Dendritic cell treated with granulocyte-macrophage colony-stimulating factor and Interleukin-4, amounts not matched to agents 40 ng/mL and 50 ng/mL, for 4 days (primary cell): ENCODE measurements around the gene ALMS1.
"Not testable (repeated sequence)": the region's sequence is repeated elsewhere in the genome, so short reads cannot be mapped to it uniquely, and the experiment has no call there.

Source experiments
- H3K27ac Mint-ChIP-seq: one replicate; pipeline ENCODE4 v1.8.0; 2022; ENCODE audit warnings: mild to moderate bottlenecking, mixed read lengths
- H3K27me3 Mint-ChIP-seq: one replicate; pipeline ENCODE4 v1.8.0; 2022; ENCODE audit warnings: mild to moderate bottlenecking, mixed read lengths
- H3K36me3 Mint-ChIP-seq: one replicate; pipeline ENCODE4 v1.8.0; 2022; ENCODE audit warnings: low read depth, mixed read lengths
- H3K4me1 Mint-ChIP-seq: one replicate; pipeline ENCODE4 v1.8.0; 2022; ENCODE audit warnings: low read depth, mixed read lengths
- H3K4me3 Mint-ChIP-seq: one replicate; pipeline ENCODE4 v1.8.0; 2022; ENCODE audit warnings: mild to moderate bottlenecking, moderate library complexity, mixed read lengths
- H3K9me3 Mint-ChIP-seq: one replicate; pipeline ENCODE4 v1.8.0; 2022; ENCODE audit warnings: mixed read lengths
- intact Hi-C: fragments of 100-400 bp; cut with micrococcal nuclease; formaldehyde crosslinking; loops from one replicate; pipeline ENCODE4 v1.15.0; 2022

ALMS1 gene

GRCh38 chr2:73503992-73504570 is 118.4 kb downstream of the ALMS1 start:
- peaks cover 31% of the 10 kb centered on the region for H3K9me3 Mint-ChIP-seq
- intact Hi-C loops = no loop called here
- no peak overlapping the region for H3K27ac Mint-ChIP-seq
- H3K4me1 Mint-ChIP-seq = no peaks in the 10 kb centered on the region
- H3K4me3 Mint-ChIP-seq = no peak overlapping the region
- peaks cover 5% of the 10 kb centered on the region for H3K36me3 Mint-ChIP-seq
- no peaks in the 10 kb centered on the region for H3K27me3 Mint-ChIP-seq

DNA sequence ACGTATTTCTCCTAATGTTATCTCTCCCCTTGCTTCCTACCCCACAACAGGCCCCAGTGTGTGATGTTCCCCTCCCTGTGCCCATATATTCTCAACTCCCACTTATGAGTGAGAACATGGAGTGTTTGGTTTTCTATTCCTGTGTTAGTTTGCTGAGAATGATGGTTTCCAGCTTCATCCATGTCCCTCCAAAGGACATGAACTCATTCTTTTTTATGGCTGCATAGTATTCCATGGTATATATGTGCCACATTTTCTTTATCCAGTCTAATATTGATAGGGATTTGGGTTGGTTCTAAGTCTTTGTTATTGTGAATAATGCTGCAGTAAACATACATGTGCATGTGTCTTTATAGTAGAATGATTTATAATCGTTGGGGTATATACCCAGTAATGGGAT is 119.2 kb downstream of the ALMS1 start:
- Mint-ChIP-seq H3K9me3 (peaks cover 38% of the 10 kb centered on the region), H3K36me3 (peaks cover 10% of the 10 kb centered on the region)
- H3K27me3 Mint-ChIP-seq, H3K4me3 Mint-ChIP-seq, H3K27ac Mint-ChIP-seq, intact Hi-C loops, H3K4me1 Mint-ChIP-seq: not testable (repeated sequence)

DNA sequence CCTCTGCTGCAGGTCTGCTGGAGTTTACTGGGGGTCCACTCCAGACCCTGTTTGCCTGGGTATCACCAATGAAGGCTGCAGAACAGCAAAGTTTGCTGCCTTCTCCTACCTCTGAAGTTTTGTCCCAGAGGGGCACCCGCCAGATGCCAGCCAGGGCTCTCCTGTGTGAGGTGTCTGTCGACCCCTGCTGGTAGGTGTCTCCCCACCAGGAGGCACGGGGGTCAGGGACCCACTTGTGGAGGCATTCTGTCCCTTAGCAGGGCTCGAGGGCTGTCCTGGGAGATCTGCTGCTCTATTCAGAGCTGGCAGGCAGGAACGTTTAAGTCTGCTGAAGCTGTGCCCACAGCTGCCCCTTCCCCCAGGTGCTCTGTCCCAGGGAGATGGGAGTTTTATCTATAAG is 124.8 kb downstream of the ALMS1 start:
- H3K27ac Mint-ChIP-seq, H3K4me1 Mint-ChIP-seq, H3K4me3 Mint-ChIP-seq, H3K27me3 Mint-ChIP-seq, intact Hi-C loops: not testable (repeated sequence)
- Mint-ChIP-seq H3K36me3 (peaks cover 32% of the 10 kb centered on the region), H3K9me3 (peaks cover 69% of the 10 kb centered on the region)

- H3K27ac Mint-ChIP-seq = no peak overlapping the region
- peaks cover 33% of the 10 kb centered on the region for H3K9me3 Mint-ChIP-seq
- no peaks in the 10 kb centered on the region for H3K4me1 Mint-ChIP-seq
- H3K4me3 Mint-ChIP-seq = no peak overlapping the region
- no peaks in the 10 kb centered on the region for H3K27me3 Mint-ChIP-seq
- intact Hi-C loops = no loop called here
- peaks cover 32% of the 10 kb centered on the region for H3K36me3 Mint-ChIP-seq
Observed at GRCh38 chr2:73516033-73516432, 130.4 kb downstream of the ALMS1 start.

GRCh38 chr2:73528688-73529087 is 143.1 kb downstream of the ALMS1 start:
- Mint-ChIP-seq H3K36me3 (peaks cover 81% of the 10 kb centered on the region), H3K27me3 (no peaks in the 10 kb centered on the region), H3K27ac (no peak overlapping the region), H3K4me1 (no peaks in the 10 kb centered on the region), H3K9me3 (peaks cover 65% of the 10 kb centered on the region), H3K4me3 (no peak overlapping the region)
- intact Hi-C loops = no loop called here

- H3K4me3 Mint-ChIP-seq, H3K27me3 Mint-ChIP-seq, H3K4me1 Mint-ChIP-seq, H3K27ac Mint-ChIP-seq, intact Hi-C loops: not testable (repeated sequence)
- peaks cover 74% of the 10 kb centered on the region for H3K36me3 Mint-ChIP-seq
- H3K9me3 Mint-ChIP-seq = peaks cover 54% of the 10 kb centered on the region
Observed at GRCh38 chr2:73530773-73531172, 145.1 kb downstream of the ALMS1 start.

- Mint-ChIP-seq H3K36me3 (peaks cover 80% of the 10 kb centered on the region), H3K4me3 (no peak overlapping the region), H3K27ac (no peak overlapping the region), H3K27me3 (no peaks in the 10 kb centered on the region), H3K9me3 (peaks cover 54% of the 10 kb centered on the region), H3K4me1 (no peaks in the 10 kb centered on the region)
- intact Hi-C loops = no loop called here
Observed at GRCh38 chr2:73532381-73532780, 146.7 kb downstream of the ALMS1 start.

- Mint-ChIP-seq H3K36me3 (peaks cover 67% of the 10 kb centered on the region), H3K9me3 (peaks cover 56% of the 10 kb centered on the region), H3K27me3 (no peaks in the 10 kb centered on the region), H3K4me1 (no peaks in the 10 kb centered on the region), H3K27ac (no peak overlapping the region), H3K4me3 (no peak overlapping the region)
- intact Hi-C loops = no loop called here
Observed at GRCh38 chr2:73536133-73536840, 150.7 kb downstream of the ALMS1 start.

GRCh38 chr2:73560875-73561274 is 175.2 kb downstream of the ALMS1 start:
- peaks cover 36% of the 10 kb centered on the region for H3K36me3 Mint-ChIP-seq
- intact Hi-C loops, H3K4me1 Mint-ChIP-seq, H3K9me3 Mint-ChIP-seq, H3K27me3 Mint-ChIP-seq, H3K4me3 Mint-ChIP-seq, H3K27ac Mint-ChIP-seq: not testable (repeated sequence)

- H3K4me1 Mint-ChIP-seq = no peaks in the 10 kb centered on the region
- intact Hi-C loops = no loop called here
- no peaks in the 10 kb centered on the region for H3K27me3 Mint-ChIP-seq
- no peak overlapping the region for H3K4me3 Mint-ChIP-seq
- H3K9me3 Mint-ChIP-seq = no peaks in the 10 kb centered on the region
- H3K36me3 Mint-ChIP-seq = peaks cover 36% of the 10 kb centered on the region
- H3K27ac Mint-ChIP-seq = no peak overlapping the region
Observed at GRCh38 chr2:73561422-73561821, 175.8 kb downstream of the ALMS1 start.

DNA sequence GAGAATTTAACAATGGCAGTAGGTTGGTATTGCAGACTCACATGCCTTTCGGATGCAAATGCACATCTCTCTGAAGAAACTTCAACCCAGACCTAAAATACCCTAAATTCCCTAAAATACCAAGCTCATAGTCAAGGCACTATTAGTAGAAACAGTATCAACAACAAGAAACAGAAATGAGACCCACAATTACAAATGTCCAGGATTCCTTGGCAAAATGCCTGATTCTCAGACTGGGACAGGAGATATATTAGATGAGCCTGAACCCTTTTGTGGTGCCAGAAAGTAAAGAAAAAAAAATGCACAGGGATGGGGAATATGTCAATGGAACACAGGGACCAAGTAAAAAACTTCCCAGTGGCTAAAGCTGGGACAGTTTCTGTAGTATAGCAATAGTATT is 179.3 kb downstream of the ALMS1 start:
- intact Hi-C loops = no loop called here
- H3K4me1 Mint-ChIP-seq = no peaks in the 10 kb centered on the region
- no peaks in the 10 kb centered on the region for H3K27me3 Mint-ChIP-seq
- H3K27ac Mint-ChIP-seq = no peak overlapping the region
- no peaks in the 10 kb centered on the region for H3K9me3 Mint-ChIP-seq
- H3K36me3 Mint-ChIP-seq = peaks cover 21% of the 10 kb centered on the region
- no peak overlapping the region for H3K4me3 Mint-ChIP-seq

DNA sequence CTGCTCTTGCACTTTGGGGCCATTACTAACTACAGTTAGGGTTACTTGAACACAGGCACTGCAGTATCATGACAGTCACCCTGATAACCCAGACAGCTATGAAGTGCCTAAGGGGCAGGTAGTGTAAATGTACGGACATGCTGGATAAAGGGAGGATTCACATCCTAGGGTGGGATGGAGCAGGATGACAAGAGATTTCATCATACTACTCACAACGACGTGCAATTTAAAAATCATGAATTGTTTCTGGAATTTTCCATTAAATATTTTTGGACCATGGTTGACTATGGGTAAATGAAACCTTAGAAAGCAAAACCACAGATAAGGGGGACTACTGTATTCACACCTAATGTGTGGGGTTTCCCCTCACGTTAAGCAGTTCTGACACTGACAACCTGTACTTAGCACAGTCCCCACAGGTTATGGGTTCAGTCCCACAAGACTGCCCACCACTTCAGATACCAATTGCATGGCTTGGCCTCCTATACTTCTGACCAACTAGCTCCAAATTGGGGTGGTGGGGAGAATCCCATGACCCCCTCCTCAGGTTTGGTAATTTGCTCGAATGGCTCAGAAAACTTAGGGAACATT is 180.7 kb downstream of the ALMS1 start:
- Mint-ChIP-seq H3K9me3 (no peaks in the 10 kb centered on the region), H3K27ac (no peak overlapping the region), H3K27me3 (no peaks in the 10 kb centered on the region), H3K4me1 (no peaks in the 10 kb centered on the region), H3K4me3 (no peak overlapping the region), H3K36me3 (peaks cover 20% of the 10 kb centered on the region)
- intact Hi-C loops = no loop called here

- intact Hi-C loops = no loop called here
- H3K4me3 Mint-ChIP-seq = no peak overlapping the region
- H3K27me3 Mint-ChIP-seq = no peaks in the 10 kb centered on the region
- H3K36me3 Mint-ChIP-seq = peaks cover 34% of the 10 kb centered on the region
- H3K27ac Mint-ChIP-seq = no peak overlapping the region
- peaks cover 11% of the 10 kb centered on the region for H3K9me3 Mint-ChIP-seq
- H3K4me1 Mint-ChIP-seq = no peaks in the 10 kb centered on the region
Observed at GRCh38 chr2:73575261-73575660, 189.6 kb downstream of the ALMS1 start.

- Mint-ChIP-seq H3K9me3 (peaks cover 24% of the 10 kb centered on the region), H3K27ac (no peak overlapping the region), H3K27me3 (no peaks in the 10 kb centered on the region), H3K36me3 (peaks cover 24% of the 10 kb centered on the region), H3K4me1 (no peaks in the 10 kb centered on the region), H3K4me3 (no peak overlapping the region)
- intact Hi-C loops = no loop called here
Observed at GRCh38 chr2:73582364-73582763, 196.7 kb downstream of the ALMS1 start.

DNA sequence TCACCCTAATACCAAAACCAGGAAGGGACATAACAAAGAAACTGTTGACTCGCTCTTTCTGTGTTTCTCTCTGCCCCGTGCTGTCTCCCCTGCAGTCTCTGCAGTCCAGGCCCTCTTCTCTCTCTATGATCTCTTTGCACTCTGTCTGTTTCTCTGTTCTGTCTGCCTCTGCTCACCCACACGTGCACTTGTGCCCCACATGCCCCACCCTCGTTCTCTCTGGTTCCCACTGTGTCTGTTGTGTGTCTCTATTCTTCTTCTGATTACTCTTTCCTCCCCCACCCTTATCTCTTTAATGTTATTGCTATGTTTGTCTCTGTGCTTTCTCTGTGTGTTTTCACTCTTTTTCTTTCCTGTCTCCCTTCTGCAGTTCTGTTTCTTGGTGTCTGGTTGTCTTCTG is 202.5 kb downstream of the ALMS1 start:
- Mint-ChIP-seq H3K27ac (no peak overlapping the region), H3K9me3 (peaks cover 9% of the 10 kb centered on the region), H3K4me3 (no peak overlapping the region), H3K27me3 (no peaks in the 10 kb centered on the region), H3K4me1 (peaks cover 5% of the 10 kb centered on the region), H3K36me3 (peaks cover 5% of the 10 kb centered on the region)
- intact Hi-C loops = no loop called here
